HG03460 (cell line): Measurements from ENCODE around the gene KLHL25.
"Not testable (repeated sequence)": the region's sequence is repeated elsewhere in the genome, so short reads cannot be mapped to it uniquely, and the experiment has no call there.

Experiments used
- ATAC-seq: cut with Tn5 transposase; IDR thresholded peaks from one replicate; pipeline ENCODE4 v1.9.1; 2021; ENCODE audit not compliant: unreplicated experiment

Gene KLHL25, protein sequence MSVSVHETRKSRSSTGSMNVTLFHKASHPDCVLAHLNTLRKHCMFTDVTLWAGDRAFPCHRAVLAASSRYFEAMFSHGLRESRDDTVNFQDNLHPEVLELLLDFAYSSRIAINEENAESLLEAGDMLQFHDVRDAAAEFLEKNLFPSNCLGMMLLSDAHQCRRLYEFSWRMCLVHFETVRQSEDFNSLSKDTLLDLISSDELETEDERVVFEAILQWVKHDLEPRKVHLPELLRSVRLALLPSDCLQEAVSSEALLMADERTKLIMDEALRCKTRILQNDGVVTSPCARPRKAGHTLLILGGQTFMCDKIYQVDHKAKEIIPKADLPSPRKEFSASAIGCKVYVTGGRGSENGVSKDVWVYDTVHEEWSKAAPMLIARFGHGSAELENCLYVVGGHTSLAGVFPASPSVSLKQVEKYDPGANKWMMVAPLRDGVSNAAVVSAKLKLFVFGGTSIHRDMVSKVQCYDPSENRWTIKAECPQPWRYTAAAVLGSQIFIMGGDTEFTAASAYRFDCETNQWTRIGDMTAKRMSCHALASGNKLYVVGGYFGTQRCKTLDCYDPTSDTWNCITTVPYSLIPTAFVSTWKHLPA

DNA sequence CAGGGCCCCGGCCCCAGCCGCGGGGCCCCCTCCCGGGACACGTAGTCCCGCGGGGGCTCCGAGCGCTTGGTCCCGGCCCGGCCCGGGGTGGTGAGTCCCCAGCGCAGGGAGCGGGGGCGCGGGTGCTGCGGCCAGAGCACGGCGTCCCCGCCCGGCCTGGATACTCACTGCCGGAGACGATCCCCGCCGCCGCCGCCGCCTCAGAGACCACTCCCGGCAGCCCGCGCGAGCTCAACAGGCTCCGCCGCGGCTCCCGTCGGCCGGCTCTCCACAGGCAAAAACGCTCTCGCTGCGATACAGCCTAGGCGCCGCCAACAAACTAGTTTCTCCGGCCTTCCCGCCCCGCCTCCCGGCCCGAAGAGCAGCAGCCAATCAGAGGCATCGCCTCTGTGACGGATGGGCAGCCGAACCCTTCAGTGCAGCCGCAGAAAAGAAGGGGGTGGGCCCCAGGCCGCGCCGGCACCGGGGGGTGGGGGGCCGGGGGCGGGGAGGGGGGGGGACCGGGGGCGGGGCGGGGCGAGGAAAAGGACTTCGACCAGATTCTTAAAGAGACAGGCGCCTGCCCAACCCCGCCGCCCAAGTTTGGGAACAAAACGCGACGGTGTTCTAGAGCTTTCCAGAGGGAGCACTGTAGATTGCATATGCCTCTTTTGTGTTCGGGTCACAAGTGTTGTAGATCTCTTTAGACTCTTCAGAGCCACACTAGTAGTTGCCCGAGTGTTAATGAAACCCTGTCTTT is at the start of gene KLHL25:
Gene KLHL25, minus strand, starts transcription at position 328 of the 739 bp plus-strand sequence. CDS start 25,115 bp downstream, outside the sequence.
- ATAC-seq: peak; percentile 98

DNA sequence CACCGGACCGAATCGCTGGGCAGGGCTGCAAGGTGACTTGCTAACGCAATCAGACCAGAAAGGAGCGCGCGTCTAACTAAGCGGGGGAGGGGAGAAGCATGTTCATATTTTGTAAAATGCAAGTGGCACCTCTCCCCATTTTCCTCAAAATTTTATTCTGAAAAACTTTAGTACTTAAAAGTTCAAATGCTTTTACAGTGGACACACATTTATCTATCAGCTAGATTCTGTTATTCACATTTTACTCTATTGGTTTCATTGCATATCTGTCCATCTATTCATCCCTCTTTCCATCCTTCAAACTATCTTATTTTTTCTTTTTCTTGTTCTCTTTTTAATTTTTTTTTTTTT is 46.1 kb upstream of the KLHL25 start:
- ATAC-seq: no peak

DNA sequence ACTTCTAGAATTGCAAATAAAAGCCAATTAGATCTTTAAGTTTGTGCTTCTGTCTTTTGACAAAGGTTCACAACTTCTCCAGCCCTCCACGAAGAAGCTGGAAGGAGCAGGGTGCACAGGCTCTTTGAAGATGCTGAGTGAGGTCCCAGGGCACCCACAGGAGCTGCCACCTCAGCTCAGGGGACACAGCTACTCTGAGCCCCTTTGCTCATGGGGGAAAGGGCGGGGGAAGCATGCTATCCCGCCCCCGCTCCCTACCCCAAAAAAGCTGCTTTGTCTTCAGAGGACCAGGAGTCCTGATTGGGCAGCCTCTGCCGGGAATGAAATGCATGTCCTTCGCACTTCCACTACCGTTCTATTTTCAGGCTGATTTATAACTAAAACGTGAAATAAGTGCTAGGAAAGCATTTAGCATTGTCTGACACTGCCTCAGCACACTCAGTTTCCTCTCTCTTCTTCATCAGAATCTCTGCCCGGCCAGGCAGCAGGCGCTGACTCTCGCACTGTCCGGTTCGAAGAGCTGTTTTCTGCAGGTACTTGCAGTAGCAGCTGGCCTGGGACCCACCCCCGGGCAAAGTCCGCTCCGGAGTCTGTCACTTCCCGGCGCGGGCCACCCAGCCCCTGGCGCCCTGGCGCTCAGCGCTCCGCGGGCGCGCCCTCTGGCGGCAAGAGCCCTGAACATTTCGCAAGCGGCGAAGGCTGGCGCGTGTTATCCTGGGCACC is 45.5 kb upstream of the KLHL25 start:
- peak; percentile 95 for ATAC-seq

DNA sequence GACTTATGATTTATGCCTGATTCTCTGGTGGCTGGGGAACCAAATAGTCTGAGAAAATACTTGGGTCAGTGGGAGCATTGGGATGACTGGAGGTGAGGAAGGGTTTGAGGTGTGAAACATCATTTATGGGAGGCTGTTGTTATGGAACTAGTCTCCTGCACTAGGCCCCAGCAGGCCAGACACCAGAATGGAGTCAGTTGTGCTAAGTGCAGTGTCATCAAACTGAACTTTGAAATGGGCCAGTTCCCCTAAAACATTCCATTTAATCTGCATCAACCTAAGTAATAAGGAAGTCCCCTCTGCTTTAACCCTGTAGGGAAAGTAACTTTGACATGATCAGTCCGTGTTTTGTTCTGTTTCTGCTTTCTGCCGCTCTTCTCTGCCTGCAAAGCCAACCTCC is 44.9 kb upstream of the KLHL25 start:
- no peak for ATAC-seq

DNA sequence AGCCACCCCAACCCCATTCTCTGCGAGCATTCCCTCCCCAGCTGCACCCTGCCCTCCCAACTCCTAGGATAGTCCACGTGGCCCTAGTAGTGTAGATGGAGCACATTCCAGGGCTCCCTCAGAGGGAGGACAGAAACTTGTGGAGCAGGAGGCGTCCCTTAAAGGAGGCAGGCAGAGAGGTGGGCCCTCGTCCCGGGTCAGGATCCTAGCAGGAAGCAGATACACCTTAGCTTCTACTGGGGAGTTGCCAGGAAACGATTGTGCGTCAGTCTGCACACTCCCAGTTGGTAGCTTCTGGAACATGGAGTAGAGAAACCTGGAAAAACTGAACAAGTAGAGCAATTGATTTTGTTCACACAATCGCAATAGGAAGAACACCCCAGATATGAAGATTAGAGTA is 43.9 kb upstream of the KLHL25 start:
- ATAC-seq: no peak

DNA sequence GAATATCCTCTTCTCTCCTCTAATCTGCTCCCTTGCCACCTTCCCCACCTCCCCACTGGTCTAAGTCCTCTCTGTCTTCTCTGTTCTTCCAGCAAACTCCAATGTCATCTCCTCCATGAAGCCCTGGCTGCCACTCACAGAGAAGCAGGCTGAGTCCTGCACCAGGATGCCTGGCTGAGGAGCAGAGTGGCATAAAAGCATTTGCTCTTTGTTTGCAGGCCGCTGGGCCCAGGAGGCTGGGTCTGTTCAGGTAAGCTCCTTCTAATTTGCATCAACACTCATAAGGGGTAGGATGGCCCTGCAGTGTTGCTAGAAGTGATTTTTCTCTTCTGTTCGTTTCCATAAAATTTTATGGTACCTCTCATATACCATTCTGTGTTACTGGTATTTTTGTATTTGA is 43.2 kb upstream of the KLHL25 start:
- no peak for ATAC-seq

DNA sequence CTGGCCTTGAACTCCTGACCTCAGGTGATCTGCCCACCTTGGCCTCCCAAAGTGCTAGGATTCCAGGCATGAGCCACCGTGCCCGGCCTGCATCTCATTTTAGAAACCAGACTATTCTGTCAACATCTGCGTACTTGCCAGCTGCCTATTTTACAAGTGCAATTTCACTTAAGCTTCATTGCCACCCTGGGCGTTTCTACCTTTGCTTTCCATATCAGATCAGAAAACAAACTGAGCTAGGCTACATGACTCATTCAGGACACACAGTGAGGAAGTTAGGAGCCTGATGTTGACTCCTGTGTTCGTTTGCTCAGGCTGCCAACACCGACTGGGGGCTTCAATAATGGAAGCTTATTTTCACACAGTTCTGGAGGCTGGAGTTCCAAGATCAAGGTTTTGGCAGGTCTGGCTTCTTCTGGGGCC is 42.3 kb upstream of the KLHL25 start:
- no peak for ATAC-seq

DNA sequence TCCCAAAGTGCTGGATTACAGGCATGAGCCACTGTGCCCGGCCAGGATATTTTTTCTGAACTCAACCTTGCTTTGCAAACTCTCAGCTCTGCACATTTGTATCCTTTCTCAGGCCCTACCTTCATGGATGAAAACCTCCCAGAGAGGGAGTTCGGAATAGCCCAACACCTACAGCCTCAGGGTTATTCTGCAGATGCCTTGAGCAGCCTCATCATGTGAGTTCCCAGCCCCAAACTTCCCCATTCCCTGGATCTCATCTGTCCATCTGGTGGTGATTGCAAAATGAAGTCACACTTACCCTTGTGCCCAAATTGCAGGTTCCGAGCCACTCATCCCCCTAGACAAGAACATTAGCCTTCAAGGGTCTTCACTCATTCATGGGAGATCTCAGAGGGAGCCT is 39.9 kb upstream of the KLHL25 start:
- no peak for ATAC-seq

DNA sequence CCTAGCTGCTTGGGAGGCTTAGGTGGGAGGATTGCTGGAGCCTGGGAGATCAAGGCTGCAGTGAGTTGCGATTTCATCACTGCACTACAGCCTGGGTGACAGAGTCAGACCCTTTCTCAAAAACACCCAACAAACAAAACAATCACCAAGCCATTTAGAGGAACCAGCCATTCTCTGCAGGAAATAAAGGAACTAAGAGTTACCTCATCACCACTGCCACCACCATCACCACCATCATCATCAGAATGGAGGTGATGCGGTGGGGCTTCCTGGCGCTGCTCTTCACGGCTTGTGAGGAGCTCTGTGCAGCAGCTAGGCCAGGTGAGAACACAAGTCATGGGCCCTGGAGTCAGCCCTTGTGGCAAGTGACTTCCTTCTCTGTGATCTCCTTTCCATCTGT is 37.7 kb upstream of the KLHL25 start:
- no peak for ATAC-seq

DNA sequence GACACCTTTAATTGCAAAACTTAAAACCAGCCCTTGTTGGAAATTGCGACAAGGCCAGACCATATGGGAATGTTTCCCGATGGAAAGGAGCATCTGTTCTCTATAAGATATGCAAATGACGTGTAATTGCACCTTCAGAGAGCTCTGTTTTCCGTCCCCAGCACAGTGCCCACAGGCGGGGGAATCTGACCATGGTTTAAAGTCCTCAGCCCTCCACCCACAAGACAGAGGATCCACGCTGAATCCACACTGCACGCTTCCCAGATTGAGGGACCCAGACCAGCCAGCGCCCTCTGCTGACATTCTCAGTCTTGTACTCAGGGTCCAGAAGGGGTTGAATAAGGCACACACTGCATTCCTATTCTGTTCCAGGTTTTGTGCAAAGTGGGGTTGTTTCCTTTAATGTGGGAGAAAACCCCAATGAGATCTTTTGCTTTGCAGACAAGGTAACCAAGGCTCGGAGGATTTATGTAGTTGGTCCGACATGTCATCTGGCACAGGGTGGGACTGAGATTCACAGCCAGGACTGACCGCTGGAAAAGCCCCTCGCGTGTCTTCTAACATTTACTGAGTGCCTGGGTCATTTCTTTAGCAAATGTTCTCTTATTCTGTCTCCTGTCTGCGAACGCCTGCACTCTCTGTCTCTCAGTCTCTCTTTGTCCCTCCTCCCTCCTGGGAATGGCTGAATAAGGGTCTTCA is 36.8 kb upstream of the KLHL25 start:
- ATAC-seq: no peak

DNA sequence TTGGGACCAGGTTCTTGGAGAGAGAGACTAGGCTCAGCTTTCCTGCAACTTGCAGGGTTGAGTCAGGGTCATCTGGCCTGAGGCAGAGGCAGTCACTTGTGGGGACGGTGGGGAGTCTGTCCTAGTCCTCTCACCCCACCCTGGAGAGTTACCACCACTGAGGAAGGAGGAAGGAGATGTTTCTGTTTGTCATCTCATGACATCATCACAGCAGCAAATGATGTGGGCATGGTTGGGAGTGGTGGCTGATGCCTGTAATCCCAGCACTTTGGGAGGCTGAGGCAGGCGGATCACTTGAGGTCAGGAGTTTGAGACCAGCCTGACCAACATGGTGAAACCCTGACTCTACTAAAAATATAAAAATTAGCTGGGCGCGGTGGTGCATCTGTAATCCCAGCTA is 35.0 kb upstream of the KLHL25 start:
- not testable (repeated sequence) for ATAC-seq

DNA sequence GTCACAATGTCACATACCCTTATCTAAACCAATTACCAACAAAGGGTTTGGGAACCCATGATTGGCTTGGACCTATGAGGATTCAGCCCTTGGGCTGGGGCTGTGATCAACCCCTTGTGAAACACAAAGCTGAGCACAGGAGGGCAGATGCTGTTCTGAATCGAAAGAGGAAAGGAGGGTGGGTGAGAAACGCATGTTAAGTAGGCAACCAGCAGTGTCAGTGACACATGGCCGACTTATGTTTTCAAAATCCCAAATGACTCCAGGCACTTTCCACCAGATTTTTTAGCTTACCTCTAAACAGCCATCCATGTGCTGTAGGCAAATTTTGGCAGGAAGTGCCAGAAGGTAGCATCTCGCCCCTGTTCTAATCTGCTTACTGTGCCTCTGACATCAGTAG is 34.1 kb upstream of the KLHL25 start:
- ATAC-seq: no peak

DNA sequence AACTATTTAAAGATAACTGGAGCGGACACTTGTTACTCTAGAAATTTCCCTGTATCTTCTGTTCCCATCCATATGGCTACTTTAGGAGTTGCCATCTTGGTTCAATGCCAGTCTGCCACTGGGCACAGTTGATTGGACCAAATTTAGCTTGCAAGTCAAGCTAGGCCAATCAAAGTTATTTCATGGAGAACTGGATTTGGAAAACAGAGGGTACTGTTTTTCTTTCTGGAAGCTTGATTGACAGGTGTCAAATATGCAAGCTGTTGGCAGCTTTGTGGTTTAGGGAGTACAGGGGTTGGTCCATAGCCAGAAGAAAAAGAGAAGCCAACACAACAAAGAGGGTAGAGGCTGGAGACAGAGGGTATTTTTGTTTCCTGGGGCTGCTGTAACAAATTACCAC is 33.4 kb upstream of the KLHL25 start:
- no peak for ATAC-seq

DNA sequence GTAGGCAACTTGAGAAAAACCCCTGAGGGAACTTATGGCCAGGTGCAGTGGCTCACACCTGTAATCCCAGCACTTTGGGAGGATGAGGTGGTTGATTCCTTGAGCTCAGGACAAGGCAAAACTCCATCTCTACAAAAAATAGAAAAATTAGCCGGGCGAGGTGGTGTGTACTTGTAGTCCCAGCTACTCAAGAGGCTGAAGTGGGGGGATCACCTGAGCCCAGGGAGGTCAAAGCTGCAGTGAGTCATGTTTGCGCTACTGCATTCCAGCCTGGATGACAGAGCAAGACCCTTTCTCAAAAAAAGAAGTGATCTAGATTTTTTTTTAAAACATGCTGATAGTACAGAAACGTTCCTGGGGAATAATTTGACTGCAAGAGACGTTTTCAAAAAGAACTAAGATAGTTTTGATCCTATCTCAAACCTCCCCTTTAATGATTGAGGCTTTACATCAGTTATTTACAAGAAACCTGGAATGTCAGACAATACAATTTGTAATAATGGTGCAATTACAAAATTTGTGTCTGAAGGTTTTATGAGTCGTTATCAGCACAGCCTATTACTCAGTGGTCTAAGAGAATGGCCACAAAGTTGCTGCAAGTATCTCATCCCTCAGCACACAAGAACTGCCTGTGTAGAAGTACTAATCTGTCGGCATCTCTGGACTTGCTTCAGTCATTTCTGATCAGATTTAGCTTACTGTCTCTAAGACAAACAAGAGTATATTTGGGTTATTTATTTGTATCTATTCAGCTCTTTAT is 32.2 kb upstream of the KLHL25 start:
- no peak for ATAC-seq

DNA sequence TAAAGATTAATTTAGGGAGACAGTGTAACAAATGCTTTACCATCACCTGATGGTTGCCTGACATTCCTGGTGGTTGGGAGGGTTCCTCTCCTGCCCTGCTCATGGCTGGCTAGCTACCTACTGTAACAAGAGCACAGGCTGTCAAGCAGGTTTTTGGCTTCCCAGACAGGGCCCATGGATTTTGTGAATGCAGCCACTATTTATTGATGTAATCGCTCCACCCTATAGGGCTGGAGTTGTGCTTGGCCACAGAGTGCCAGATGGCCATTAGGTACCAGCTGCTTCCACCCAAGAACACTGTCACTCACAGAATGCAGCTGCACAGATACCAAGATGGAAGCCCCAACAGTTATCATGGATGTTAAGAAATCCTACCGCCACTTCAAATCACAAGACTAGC is 31.0 kb upstream of the KLHL25 start:
- no peak for ATAC-seq

DNA sequence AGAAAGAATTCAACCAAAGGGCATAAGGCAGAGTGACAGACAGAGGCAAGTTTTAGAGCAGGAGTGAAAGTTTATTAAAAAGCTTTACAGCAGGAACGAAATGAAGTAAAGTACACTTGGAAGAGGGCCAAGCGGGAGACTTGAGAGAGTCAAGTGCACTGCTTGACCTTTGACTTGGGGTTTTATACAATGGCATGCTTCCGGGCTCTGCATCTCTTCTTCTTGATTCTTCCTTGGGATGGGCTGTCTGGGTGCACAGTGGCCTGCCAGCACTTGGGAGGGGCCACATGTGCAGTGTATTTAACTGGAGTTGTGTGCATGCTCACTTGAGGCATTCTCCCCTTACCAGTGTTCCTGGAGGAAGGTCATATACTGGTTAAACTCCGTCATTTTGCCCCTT is 30.4 kb upstream of the KLHL25 start:
- ATAC-seq: no peak

DNA sequence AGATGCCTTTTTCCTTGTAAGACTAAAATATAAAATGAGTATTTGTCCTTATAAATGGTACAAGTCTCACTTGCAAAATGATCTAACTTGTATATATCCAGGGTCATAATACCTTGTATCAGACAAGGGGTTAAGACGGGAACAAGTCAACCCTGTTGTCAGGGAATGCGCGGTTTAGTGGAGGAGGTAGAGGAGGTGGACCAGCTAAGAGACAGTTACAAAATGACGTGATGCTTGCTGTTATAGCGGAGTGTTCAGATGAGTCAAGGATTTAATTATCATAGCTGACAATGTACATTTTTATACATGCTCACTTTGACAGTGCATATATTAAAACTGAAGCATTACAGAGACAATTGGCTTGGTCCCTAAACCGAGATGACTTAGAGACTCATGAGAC is 26.8 kb upstream of the KLHL25 start:
- no peak for ATAC-seq

DNA sequence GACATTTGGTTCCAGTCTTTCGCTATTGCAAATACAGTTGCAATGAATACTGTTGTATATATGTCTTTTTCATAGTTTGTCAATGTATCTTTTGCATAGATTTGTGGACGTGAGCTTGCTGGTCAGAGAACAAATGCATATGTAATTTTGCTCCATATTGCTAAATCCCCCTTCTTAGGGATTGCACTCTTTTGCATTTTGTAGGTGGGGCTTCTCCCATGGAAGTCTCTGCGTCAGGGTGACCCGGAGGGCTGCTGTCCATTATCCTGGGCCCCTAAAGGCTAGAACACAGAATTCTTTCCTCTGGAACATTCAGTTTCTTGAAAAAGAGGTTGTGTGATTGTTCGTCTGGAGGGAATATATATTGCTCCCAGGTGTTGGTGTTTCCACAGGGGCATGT is 25.2 kb upstream of the KLHL25 start:
- no peak for ATAC-seq

DNA sequence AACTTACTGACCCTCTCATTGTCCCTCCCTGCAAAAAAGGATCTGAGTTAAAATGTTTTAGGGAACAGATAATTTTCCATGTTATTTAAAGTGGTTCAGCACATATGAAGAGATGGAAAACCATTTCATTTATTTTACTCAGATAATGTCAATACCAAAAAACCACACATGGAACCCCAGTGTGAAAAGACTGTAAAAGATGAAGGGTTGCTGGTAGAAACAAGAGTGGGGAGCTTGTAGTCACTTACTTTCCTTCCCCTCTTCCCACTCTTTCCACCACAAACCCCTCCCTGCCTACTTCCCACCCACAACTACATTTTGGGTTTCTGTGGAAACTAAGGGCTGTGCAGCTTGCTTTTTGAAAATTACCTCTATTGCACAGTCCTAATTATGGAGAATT is 18.5 kb upstream of the KLHL25 start:
- no peak for ATAC-seq

DNA sequence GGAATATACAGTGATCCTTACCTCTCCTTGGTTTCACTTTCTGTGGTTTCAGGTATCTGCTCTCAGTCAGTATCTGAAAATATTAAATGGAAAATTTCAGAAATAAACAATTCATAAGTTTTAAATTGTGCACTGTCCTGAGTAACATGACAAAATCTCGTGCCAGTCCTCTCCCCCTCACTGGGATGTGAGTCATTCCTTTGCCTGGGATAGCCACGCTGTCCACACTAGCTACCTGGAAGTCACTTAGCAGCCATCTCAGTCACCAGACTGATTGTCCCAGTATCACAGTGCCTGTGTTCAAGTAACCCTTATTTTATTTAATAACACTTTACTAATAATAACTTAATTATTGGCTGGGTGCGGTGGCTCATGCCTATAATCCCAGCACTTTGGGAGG is 15.3 kb upstream of the KLHL25 start:
- no peak for ATAC-seq
